ENCODE measurements around the gene ADIG.

ADIG gene

DNA sequence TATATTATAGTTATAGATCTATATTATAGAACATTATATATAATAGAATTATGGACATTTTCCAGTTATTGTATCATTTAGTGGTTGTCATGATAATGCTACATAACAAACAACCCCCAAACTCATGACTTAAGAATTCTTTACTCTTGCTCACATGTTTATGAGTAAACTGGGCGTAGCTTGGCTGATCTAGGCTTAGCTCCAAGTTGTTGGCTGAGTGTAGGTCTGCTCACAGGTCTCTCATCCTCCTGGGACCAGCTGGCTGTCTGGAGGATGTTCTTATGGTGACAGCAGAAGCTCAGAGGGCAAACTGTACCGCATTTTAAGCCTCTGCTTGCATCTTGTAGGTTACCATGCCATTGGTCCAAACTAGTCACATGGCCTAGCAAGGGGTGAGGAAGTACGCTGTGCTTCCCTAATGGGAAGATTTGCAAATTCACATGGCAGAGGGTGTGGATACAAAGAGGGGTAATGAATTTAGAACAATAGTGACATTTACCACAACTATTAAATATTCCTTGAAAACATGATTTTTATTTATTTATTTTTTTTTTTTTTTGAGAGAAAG lies 54.8 kb downstream of the ADIG start:
- Histone ChIP-seq H3K27me3 (ENCODE audit: insufficient read depth, low read length) (no peaks in the 10 kb centered on the region), H2AFZ (ENCODE audit: low read depth, low read length) (no peak overlapping the region), H3K9me3 (ENCODE audit: low read length) (no peaks in the 10 kb centered on the region), H3K4me1 (ENCODE audit: insufficient read depth, low read length) (peaks cover 7% of the 10 kb centered on the region), H3K36me3 (ENCODE audit: insufficient read depth, low read length) (no peaks in the 10 kb centered on the region), H3K4me3 (ENCODE audit: low read length) (no peak overlapping the region)

All from neuron (in vitro differentiated cells).